GM13977 (cell line): ENCODE measurements around the gene DPRX.

Experiments
- DNase-seq: peaks from one replicate; pipeline ENCODE4 v3.0.0; 2012; ENCODE audit warnings: low spot score
- in situ Hi-C: fragments of 300-500 bp; cut with MboI; formaldehyde crosslinking; loops from one replicate; pipeline ENCODE4 v1.12.0; 2022; ENCODE audit warnings: low sequenced_read_pairs, low pct_unique_long_range_greater_than_20kb, mixed read lengths, inconsistent platforms; ENCODE audit not compliant: unreplicated experiment
- TF ChIP-seq, protein P1 (sequence below): IDR thresholded peaks from 2 replicates; pipeline ENCODE4 v1.5.1; 2012; ENCODE audit warnings: mild to moderate bottlenecking, control low read depth; ENCODE audit not compliant: insufficient read depth; ENCODE audit errors: extremely low read depth, missing control alignments

DPRX gene

GRCh38 chr19:53597023-53597422 lies 34.8 kb upstream of the DPRX start:
- in situ Hi-C loops = no loop called here
- TF ChIP-seq, protein P1, sequence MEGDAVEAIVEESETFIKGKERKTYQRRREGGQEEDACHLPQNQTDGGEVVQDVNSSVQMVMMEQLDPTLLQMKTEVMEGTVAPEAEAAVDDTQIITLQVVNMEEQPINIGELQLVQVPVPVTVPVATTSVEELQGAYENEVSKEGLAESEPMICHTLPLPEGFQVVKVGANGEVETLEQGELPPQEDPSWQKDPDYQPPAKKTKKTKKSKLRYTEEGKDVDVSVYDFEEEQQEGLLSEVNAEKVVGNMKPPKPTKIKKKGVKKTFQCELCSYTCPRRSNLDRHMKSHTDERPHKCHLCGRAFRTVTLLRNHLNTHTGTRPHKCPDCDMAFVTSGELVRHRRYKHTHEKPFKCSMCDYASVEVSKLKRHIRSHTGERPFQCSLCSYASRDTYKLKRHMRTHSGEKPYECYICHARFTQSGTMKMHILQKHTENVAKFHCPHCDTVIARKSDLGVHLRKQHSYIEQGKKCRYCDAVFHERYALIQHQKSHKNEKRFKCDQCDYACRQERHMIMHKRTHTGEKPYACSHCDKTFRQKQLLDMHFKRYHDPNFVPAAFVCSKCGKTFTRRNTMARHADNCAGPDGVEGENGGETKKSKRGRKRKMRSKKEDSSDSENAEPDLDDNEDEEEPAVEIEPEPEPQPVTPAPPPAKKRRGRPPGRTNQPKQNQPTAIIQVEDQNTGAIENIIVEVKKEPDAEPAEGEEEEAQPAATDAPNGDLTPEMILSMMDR = no peak
- no peak for DNase-seq

GRCh38 chr19:53598361-53598760 lies 33.4 kb upstream of the DPRX start:
- TF ChIP-seq, protein P1 = no peak
- DNase-seq = no peak
- in situ Hi-C loops = no loop called here

GRCh38 chr19:53600217-53600616 lies 31.6 kb upstream of the DPRX start:
- in situ Hi-C loops = no loop called here
- TF ChIP-seq, protein P1 = no peak
- no peak for DNase-seq

GRCh38 chr19:53606031-53606430 lies 25.8 kb upstream of the DPRX start:
- TF ChIP-seq, protein P1 = no peak
- DNase-seq = no peak
- in situ Hi-C loops = no loop called here

DNA sequence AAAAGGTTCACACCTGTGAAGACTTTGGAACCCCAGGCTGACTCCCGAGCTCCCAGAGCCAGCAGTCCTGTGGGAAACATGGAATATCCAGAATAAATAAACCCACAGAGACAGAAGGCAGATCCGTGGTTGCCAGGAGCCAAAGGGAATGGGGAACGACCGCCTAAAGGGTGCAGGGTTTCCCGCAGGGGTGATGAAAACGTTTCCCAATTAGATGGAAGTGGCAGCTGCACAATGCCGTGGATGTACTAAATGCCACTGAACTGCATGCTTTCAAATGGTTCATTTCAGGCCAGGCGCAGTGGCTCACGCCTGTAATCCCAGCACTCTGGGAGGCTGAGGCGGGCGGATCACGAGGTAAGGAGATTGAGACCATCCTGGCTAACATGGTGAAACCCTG lies 23.4 kb upstream of the DPRX start:
- DNase-seq = no peak
- TF ChIP-seq, protein P1 = no peak
- in situ Hi-C loops = no loop called here

DNA sequence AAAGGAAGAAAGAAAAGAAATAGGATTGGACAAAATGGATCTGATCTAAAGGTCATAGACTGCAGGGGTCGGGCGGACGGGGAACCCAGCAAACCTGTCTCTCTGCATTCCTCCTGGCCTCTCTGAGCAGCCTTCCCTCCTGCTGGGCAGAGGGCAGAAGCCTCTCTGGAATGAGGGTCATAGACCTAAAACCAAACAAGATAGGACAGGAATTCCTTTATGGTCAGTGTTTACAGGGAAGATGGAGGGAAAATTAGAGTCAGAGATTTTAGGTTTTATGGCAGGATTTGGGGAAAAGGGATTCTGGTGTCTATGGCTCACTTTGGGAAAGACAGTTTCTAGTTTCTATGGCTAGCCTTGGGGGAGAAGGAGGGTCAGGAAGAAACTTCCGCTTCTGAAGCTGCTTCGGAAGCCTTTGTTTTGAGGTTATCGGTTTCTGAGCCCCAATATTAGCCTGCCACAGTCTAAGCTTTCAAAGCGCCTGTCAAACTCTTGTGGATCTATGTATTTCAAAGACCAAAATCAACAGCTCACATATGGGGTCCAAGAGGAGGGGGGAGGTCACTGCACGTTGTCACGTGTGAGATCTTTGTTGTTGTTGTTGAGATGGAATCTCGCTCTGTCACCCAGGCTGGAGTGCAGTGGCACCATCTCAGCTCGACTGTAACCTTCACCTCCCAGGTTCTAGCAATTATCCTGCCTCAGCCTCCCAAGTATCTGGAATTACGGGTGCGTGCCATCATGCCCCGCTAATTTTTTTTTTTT lies 18.9 kb upstream of the DPRX start:
- in situ Hi-C loops = no loop called here
- DNase-seq = no peak
- TF ChIP-seq, protein P1 = no peak
